ENCODE results near the gene NOB1. TPM values are rescaled to one million over a fixed set of nuclear protein-coding genes. Genes with fewer than 3 reads are reported as not detected.

The NOB1 gene
- total RNA-seq, 1 experiment from 2014 or later: 101 TPM

DNA sequence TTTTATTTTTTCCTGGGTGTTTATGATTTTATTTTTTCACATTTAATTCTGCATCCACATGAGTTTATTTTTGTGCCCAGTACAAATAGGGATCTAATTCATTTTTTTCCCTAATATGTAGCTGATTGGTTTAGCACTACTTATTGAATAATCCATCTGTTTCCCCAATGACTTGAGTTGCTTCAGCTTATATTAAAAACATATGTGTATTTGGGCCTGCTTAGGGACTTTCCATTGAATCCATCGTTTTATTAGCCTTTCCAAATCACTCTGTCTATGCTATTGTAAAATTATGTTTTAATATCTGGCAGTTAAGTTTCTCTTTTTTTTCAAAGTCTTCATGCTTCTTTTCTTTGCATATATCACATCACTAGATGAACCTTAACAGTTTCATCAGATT, 49.6 kb upstream of the NOB1 start:
- Histone ChIP-seq H3K27me3 (ENCODE audit: insufficient read depth, low read length) (no peaks in the 10 kb centered on the region), H3K23ac (ENCODE audit: insufficient read length, low read depth, low read length) (no peak overlapping the region), H4K5ac (ENCODE audit: insufficient read length, low read depth, low read length) (no peak overlapping the region), H3K4me1 (ENCODE audit: insufficient read depth, low read length) (no peaks in the 10 kb centered on the region), H2AFZ (ENCODE audit: low read length) (no peak overlapping the region), H3K79me1 (ENCODE audit: insufficient read depth, low read depth, low read length, poor library complexity, severe bottlenecking) (no peaks in the 10 kb centered on the region), H4K91ac (ENCODE audit: insufficient read length, low read depth, low read length) (no peak overlapping the region), H3T11ph (ENCODE audit: low read length) (no peak overlapping the region), H2BK12ac (ENCODE audit: insufficient read length, low read depth, low read length) (no peak overlapping the region), H3K4me2 (ENCODE audit: insufficient read depth, insufficient read length, low read length) (no peak overlapping the region), H3K79me2 (ENCODE audit: insufficient read depth, low read length) (no peaks in the 10 kb centered on the region), H3K14ac (ENCODE audit: insufficient read depth, low read length) (no peak overlapping the region), H4K20me1 (ENCODE audit: control insufficient read depth, insufficient read depth, insufficient read length) (no peaks in the 10 kb centered on the region), H3K4ac (ENCODE audit: low read depth, low read length) (no peak overlapping the region), H2AK5ac (ENCODE audit: insufficient read length, low read length) (no peak overlapping the region), H3K56ac (ENCODE audit: insufficient read length, low read depth, low read length) (no peak overlapping the region), H3K27ac (ENCODE audit: insufficient read length, low read depth, low read length) (no peak overlapping the region), H2BK5ac (ENCODE audit: insufficient read length, low read length) (no peak overlapping the region), H2BK15ac (ENCODE audit: low read depth, low read length) (no peak overlapping the region), H4K8ac (replicated peaks; ENCODE audit: insufficient read length, low read depth, low read length) (no peak overlapping the region), H2BK120ac (ENCODE audit: low read depth, low read length, poor library complexity, severe bottlenecking) (no peak overlapping the region), H3K18ac (ENCODE audit: insufficient read length, low read depth, low read length) (no peak overlapping the region), H2BK20ac (ENCODE audit: low read depth, low read length, poor library complexity, severe bottlenecking) (no peak overlapping the region), H3K9me3 (ENCODE audit: control insufficient read depth, low read depth, low read length) (no peaks in the 10 kb centered on the region), H3K9ac (ENCODE audit: extremely low read depth, insufficient read length, low read length) (no peak overlapping the region), H3K23me2 (ENCODE audit: insufficient read length, low read depth, low read length, poor library complexity, severe bottlenecking) (no peaks in the 10 kb centered on the region)
- no peak for DNase-seq
- no peaks in the 10 kb centered on the region for H3K9me3 Mint-ChIP-seq
- no peak overlapping the region for H3K27ac Mint-ChIP-seq
- H3K4me1 Mint-ChIP-seq: no peaks in the 10 kb centered on the region
- no peak overlapping the region for H3K4me3 Mint-ChIP-seq
- H3K27me3 Mint-ChIP-seq (ENCODE audit: low read depth): no peaks in the 10 kb centered on the region
- peaks cover 2 to 17% (median 15%) of the 10 kb centered on the region in 3 experiments; a peak in 6 of 7 replicates for H3K36me3 Mint-ChIP-seq (ENCODE audit: insufficient read depth in 1 of 3, low read depth in 3 of 3)
- TF ChIP-seq, protein P1, sequence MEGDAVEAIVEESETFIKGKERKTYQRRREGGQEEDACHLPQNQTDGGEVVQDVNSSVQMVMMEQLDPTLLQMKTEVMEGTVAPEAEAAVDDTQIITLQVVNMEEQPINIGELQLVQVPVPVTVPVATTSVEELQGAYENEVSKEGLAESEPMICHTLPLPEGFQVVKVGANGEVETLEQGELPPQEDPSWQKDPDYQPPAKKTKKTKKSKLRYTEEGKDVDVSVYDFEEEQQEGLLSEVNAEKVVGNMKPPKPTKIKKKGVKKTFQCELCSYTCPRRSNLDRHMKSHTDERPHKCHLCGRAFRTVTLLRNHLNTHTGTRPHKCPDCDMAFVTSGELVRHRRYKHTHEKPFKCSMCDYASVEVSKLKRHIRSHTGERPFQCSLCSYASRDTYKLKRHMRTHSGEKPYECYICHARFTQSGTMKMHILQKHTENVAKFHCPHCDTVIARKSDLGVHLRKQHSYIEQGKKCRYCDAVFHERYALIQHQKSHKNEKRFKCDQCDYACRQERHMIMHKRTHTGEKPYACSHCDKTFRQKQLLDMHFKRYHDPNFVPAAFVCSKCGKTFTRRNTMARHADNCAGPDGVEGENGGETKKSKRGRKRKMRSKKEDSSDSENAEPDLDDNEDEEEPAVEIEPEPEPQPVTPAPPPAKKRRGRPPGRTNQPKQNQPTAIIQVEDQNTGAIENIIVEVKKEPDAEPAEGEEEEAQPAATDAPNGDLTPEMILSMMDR (conservative IDR thresholded peaks at IDR 0.05): no peak
- WGBS (ENCODE audit: extremely low coverage, insufficient read length, low lambda C conversion rate): no CpG with 5 or more reads among the region's 1 CpG

Measured in H9 (cell line).